Hematopoietic multipotent progenitor cell treated with erythropoietin and hydrocortisone succinate and interleukin-3 and kit ligand, for 4 days (in vitro differentiated cells): ENCODE results near the gene PRSS38.
A peak's percentile ranks its signal among the peaks of the same experiment; 100 is the strongest.
"Not testable (repeated sequence)": the region's sequence is repeated elsewhere in the genome, so short reads cannot be mapped to it uniquely, and the experiment has no call there.

Source experiments
- DNase-seq: peaks from one replicate; pipeline ENCODE4 v3.0.0-alpha.2; 2015

PRSS38 gene

DNA sequence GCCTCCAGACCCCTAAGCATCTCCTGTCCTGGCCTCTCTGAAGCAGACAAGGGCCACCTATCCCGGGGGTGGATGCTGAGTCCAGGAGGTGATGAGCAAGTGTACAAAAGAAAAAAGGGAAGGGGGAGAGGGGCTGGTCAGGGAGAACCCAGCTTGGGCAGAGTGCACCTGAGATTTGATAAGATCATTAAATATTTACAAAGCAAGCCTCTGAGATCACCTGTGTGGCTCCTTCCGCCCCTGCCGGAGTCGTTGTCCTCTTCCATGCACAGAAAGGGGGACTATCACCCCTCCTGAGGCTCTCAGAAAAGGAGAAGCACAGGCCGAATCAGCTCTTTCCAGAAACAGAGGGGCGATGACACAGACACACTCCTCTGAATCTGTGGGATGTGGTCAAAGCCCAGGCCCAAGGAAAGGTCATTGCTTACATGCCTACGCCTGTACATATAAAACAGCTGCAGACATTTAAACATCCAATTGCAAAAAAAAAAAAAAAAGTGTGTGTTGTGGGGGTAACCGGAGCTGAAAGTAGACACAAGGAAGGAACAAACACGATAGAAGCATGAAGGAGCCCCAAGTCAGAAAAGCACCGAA, 30.9 kb downstream of the PRSS38 start:
- no peak for DNase-seq

DNA sequence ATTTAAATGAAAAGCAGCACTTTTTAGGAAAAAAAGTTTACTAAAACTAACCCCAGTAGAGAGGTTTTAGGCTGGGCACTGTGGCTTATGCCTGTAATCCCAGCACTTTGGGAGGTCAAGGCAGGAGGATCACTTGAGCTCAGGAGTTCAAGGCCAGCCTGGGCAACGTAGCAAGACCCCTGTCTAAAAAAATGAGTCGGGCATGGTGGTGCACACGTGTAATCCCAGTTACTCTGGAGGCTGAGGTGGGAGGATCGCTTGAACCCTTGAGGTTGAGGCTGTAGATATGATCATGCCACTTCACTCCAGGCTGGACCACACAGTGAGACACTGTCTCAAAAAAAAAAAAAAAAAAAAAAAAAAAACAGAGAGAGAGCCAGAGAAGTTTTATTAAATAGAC, 31.6 kb downstream of the PRSS38 start:
- DNase-seq, result not testable (repeated sequence)

- DNase-seq, result no peak
Observed at GRCh38 chr1:227848430-227848932, 33.0 kb downstream of the PRSS38 start.

GRCh38 chr1:227849251-227849650, 33.8 kb downstream of the PRSS38 start:
- no peak for DNase-seq

DNA sequence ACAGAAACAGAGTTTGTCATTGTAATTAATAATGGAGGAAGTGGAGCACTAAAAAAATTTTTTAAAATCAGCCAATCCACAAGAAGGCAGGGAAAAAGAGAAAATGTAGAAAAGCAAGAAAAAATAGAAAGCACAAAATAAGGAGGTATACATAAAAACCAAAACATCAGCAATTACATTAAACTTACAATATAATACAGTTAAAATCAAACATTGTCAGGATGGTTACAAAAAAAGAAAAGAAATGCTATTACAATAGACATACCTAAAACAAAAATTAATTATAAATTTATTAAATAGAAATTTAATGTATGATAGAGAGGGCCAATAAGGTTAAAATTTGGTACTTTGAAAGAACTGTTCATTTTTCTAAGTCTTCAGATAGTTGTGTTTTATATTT, 38.7 kb downstream of the PRSS38 start:
- DNase-seq, result no peak

GRCh38 chr1:227855687-227856086, 40.2 kb downstream of the PRSS38 start:
- DNase-seq, result no peak

- no peak for DNase-seq
Observed at GRCh38 chr1:227856147-227856858, 40.8 kb downstream of the PRSS38 start.

DNA sequence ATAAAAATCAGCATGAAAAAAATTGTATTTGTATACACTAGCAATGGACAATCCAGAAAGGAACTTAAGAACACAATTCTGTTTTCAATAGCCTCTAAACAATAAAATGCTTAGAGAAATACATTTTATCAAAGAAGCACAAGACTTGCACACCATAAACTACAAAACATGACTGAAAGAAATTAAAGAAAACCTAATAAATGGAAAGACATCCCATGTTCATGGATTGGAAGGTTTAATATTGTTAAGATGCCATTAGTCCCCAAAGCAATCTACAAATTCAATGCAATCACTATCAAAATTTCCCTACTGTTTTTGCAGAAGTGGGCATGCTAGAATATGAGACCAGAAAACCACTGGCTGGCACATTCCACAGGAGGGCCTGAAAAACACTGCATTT, 49.4 kb downstream of the PRSS38 start:
- DNase-seq, result no peak

GRCh38 chr1:227869279-227869842, 53.9 kb downstream of the PRSS38 start:
- no peak for DNase-seq

GRCh38 chr1:227869851-227870305, 54.4 kb downstream of the PRSS38 start:
- DNase-seq, result peak; percentile 62

GRCh38 chr1:227870366-227870765, 54.9 kb downstream of the PRSS38 start:
- DNase-seq, result no peak

DNA sequence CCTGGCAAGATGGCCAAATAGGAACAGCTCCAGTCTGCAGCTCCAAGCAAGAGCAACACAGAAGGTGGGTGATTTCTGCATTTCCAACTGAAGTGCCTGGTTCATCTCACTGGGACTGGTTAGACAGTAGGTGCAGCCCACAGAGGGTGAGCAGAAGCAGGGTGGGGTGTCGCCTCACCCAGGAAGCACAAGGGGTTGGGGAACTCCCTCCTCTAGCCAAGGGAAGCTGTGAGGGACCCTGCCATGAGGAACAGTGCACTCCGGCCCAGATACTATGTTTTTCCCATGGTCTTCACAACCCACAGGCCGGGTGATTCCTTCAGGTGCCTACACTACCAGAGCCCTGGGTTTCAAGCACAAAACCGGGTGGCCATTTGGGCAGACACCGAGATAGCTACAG, 56.4 kb downstream of the PRSS38 start:
- not testable (repeated sequence) for DNase-seq

DNA sequence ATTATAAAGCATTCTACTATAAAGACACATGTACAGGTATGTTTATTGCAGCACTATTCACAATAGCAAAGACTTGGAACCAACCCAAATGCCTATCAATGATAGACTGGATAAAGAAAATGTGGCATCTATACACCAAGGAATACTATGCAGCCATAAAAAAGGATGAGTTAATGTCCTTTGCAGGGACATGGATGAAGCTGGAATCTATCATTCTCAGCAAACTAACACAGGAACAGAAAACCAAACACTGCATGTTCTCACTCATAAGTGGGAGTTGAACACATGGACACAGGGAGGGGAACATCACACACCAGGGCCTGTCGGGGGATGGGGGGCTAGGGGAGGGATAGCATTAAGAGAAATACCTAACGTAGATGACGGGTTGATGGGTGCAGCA, 62.3 kb downstream of the PRSS38 start:
- not testable (repeated sequence) for DNase-seq

DNA sequence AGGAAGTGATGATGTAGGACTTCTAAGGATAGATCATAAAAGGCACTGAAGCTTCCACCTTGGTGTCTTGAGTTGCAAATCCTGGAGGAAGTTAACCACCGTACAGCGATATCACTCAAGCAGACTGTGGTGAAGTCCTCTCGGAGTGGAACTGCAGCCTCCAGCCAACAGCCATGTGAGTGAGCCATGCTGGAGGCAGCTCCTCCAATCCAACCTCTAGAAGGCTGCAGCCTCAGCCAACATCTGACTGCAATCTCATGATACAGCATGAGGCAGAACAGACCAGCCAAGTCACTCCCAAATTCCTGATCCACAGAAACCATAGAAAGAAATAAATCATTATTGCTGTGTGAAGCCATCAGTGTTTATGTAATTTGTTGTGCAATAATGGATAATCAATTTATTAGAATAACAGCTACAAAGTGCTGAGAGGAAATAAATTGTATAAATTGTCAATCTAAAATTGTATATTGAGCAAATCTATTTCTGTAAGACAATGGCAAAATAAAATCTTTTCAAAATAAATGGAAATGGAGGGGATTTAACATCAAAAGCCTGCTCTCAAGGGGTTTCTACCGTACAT, 65.0 kb downstream of the PRSS38 start:
- no peak for DNase-seq

- no peak for DNase-seq
Observed at GRCh38 chr1:227883073-227883520, 67.6 kb downstream of the PRSS38 start.

DNA sequence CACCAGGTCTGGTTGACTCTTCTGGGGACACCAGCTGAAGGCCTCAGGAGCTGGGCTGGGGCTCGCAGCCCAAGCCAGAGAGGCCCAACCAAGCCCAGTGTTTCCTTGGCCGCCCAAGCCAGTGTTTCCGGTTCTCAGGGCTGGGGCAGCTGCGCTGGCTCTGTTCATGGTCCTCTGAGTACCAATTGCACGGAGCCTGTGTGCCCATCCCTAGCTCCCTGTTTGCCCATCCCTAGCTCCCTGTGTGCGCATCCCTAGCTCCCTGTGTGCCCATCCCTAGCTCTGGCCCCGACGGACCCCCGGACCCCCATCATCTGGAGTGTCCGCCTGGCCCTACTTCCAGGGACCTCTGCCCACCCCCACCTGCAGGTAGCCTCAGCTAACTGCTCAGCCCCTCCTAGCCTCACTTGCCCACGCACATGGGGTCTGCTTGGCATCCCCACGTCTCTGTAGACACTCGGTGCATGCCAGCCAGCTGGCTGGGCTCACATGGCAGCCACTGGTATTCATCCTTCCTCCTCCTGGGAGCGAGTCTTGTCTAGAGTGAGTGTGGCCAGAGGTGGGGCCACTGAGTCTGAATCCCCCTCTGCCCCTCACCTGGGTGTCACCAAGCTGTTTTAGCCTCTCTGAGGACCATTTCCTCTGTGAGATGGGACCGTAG, 68.3 kb downstream of the PRSS38 start:
- DNase-seq, result no peak

DNA sequence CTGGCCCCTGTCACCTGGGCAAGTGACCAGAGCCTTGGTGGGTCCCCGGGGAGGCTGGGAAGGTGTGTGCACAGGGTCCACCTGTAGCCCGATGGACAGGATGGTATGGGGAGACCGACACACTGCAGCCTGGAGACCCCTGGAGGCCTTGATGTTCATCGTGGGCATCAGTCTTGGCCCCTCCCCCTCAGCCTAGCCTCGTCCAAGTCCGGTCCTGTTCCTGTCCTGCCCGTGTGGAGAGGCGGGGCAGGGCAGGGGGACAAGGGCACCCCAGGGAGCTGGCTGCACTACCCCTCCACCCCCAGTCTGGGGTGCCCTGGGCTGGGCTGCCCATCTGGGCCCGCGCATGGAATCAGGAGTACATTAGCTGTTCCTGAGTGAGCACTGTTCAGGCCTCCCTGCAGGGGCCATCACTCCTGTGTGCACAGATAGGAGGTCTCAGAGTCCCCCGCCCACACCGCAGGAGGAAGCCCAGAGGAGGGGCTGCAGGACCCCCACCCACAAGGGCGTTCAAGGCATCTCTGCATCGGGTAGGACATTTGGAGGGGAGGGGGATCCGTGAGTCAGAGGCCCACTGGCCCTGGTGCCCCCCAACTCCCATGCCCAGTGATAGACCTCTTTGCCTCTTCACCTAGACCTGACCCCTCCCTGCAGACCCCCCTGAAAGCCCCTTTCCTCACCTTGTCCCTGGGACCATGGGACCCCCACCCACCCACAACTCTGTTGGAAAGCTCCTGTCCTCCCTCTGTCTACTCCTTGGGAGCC, 69.1 kb downstream of the PRSS38 start:
- DNase-seq, result no peak

GRCh38 chr1:227885135-227885647, 69.7 kb downstream of the PRSS38 start:
- no peak for DNase-seq

- DNase-seq, result peak; percentile 41
Observed at GRCh38 chr1:227885648-227886502, 70.4 kb downstream of the PRSS38 start.

DNA sequence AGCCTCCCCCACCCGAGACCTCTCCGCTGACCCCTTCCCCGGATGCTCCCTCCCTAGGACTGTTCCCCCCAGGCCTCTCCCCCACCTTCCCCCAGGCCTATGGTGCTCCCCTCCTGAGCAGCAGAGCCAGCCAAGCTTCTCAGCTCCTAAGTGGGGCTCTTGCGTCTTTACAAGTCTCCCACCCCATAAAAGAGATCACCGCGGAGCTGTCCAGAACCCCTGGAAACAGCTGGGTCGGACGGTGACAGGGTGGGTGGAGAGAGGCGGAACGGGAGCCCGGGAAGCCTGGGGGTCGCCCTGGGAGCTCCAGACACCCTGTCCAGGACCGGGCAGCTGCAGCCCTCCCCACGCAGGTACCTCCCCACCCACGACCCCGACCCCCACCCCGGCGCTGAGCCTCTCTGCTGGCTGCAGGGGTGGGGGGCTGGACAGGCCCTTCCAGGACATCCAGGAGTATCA, 71.1 kb downstream of the PRSS38 start:
- no peak for DNase-seq
